HL-60 (cell line): ENCODE results near the gene KRTAP5-6.

Source experiments
- DNase-seq, 2 experiments: peaks; one replicate each; pipeline ENCODE4 v3.0.0-alpha.2; 2010 to 2020; ENCODE audit warnings: low read depth in 1 of 2, low spot score in 1 of 2
- H3K27ac ChIP-seq: fragments of 250-450 bp; sonication (Bioruptor Pico); replicated peaks from 2 replicates; pipeline ENCODE4 v1.5.1; 2020; ENCODE audit warnings: mild to moderate bottlenecking, moderate library complexity
- H3K27me3 ChIP-seq: fragments of 250-450 bp; sonication (Bioruptor Pico); 2 replicates; pipeline ENCODE4 v1.5.1; 2021; ENCODE audit warnings: mild to moderate bottlenecking, moderate library complexity; ENCODE audit not compliant: insufficient read depth, poor library complexity, severe bottlenecking
- H3K4me3 ChIP-seq: replicated peaks from 2 replicates; pipeline ENCODE4 v1.5.1; 2011; ENCODE audit warnings: mild to moderate bottlenecking, control low read depth, low read length; ENCODE audit not compliant: insufficient read depth
- GABPA ChIP-seq: IDR thresholded peaks from 2 replicates; pipeline ENCODE4 v1.6.1; 2012; ENCODE audit warnings: low read depth
- POLR2AphosphoS5 ChIP-seq: IDR thresholded peaks from 2 replicates; pipeline ENCODE4 v1.6.1; 2012; ENCODE audit warnings: low read depth
- SPI1 ChIP-seq: IDR thresholded peaks from 2 replicates; pipeline ENCODE4 v1.6.1; 2012; ENCODE audit warnings: low read depth, mild to moderate bottlenecking, borderline replicate concordance
- TF ChIP-seq, protein P1 (sequence below): IDR thresholded peaks from 2 replicates; pipeline ENCODE4 v1.6.1; 2012; ENCODE audit warnings: low read depth; ENCODE audit not compliant: insufficient replicate concordance
- TF ChIP-seq, protein P2 (sequence below): IDR thresholded peaks from one replicate; pipeline ENCODE4 v1.5.1; 2011; ENCODE audit warnings: low read length, control low read depth, inconsistent platforms; ENCODE audit not compliant: insufficient read depth

KRTAP5-6 gene

DNA sequence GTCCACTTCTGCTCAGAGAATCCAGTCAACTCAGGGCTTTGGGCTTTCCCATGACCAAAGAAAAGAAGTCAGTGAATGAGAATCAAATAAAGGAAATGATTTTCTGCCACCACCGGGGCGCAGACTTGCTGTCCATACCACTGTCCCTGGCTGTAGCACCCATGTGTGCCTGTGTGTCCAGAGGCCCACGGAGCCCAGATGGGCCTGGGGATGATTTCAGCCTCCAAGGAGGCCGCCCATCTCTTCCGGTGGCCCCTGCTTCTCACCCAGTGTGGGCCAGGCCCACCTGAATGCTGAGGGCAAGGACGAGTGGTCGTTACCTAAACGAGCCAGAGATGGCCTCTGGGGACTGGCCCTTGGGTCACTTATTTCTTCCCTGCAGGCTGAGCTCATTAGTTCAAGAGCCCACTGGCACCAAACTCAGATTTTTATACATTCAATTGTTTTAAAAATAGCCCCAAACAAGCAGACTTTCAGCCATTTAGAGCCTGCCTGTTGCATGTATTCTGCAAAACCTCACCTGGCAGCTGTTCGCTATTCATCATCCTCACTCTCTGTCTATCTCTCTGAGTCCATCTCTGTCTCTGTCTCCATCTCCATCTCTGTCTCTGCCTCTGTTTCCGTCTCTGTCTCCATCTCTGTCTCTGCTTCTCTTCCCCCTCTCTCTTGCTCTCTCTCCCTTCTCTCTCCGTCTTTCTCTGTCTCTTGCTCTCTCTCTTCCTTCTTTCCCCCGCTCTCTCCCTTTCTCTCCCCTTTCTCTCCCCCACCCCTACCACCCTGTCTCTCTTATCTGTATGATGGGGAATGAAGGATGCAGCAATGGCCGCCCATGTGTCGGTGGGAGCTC is 43.2 kb upstream of the KRTAP5-6 start:
- H3K27me3 ChIP-seq, result peaks cover 27% of the 10 kb centered on the region
- no peak overlapping the region for H3K27ac ChIP-seq
- no peak for DNase-seq
- no peak for TF ChIP-seq GABPA
- TF ChIP-seq, protein P1, sequence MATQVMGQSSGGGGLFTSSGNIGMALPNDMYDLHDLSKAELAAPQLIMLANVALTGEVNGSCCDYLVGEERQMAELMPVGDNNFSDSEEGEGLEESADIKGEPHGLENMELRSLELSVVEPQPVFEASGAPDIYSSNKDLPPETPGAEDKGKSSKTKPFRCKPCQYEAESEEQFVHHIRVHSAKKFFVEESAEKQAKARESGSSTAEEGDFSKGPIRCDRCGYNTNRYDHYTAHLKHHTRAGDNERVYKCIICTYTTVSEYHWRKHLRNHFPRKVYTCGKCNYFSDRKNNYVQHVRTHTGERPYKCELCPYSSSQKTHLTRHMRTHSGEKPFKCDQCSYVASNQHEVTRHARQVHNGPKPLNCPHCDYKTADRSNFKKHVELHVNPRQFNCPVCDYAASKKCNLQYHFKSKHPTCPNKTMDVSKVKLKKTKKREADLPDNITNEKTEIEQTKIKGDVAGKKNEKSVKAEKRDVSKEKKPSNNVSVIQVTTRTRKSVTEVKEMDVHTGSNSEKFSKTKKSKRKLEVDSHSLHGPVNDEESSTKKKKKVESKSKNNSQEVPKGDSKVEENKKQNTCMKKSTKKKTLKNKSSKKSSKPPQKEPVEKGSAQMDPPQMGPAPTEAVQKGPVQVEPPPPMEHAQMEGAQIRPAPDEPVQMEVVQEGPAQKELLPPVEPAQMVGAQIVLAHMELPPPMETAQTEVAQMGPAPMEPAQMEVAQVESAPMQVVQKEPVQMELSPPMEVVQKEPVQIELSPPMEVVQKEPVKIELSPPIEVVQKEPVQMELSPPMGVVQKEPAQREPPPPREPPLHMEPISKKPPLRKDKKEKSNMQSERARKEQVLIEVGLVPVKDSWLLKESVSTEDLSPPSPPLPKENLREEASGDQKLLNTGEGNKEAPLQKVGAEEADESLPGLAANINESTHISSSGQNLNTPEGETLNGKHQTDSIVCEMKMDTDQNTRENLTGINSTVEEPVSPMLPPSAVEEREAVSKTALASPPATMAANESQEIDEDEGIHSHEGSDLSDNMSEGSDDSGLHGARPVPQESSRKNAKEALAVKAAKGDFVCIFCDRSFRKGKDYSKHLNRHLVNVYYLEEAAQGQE, result no peak
- TF ChIP-seq POLR2AphosphoS5, result no peak
- TF ChIP-seq SPI1, result no peak
- TF ChIP-seq, protein P2, sequence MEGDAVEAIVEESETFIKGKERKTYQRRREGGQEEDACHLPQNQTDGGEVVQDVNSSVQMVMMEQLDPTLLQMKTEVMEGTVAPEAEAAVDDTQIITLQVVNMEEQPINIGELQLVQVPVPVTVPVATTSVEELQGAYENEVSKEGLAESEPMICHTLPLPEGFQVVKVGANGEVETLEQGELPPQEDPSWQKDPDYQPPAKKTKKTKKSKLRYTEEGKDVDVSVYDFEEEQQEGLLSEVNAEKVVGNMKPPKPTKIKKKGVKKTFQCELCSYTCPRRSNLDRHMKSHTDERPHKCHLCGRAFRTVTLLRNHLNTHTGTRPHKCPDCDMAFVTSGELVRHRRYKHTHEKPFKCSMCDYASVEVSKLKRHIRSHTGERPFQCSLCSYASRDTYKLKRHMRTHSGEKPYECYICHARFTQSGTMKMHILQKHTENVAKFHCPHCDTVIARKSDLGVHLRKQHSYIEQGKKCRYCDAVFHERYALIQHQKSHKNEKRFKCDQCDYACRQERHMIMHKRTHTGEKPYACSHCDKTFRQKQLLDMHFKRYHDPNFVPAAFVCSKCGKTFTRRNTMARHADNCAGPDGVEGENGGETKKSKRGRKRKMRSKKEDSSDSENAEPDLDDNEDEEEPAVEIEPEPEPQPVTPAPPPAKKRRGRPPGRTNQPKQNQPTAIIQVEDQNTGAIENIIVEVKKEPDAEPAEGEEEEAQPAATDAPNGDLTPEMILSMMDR, result no peak
- no peak overlapping the region for H3K4me3 ChIP-seq

DNA sequence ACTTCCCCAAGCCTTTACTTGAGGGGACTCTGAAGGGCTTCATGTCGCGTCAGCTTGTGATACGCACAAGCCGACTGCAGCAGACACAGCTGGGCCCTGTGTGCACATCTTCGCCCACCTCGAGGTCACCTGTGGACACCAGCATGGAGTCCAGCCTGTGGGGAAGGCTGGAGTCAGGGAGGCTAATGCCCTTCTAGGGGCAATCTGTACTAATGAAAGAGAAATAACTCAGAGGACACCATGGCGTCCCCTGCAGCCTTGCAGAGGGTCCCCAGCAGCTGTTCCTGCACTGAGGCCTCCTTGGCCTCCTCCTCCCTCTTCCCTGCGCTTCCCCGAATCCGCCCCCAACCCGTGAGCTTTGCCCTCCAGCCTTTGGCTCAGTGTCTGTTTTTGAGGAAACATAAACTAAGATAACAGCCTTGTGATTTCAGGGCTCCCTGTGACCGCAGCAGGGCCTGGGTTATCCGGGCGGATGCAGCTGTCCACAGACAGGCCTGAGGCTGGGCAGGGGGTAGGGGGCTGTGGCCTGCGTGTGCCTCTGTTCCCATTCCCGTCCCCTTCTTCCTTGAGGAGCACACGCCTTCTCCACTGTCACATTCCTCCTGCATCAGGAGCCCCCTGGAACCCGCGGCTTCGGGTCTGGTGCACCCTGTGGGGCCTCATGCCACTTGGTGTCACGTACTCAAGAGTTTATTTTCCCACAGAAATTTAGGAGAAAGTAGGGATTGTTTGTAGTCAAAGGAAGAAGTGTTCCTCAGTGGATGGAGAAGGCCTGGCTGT is 42.4 kb upstream of the KRTAP5-6 start:
- TF ChIP-seq, protein P2, result no peak
- TF ChIP-seq GABPA (no peak), SPI1 (no peak), POLR2AphosphoS5 (no peak)
- TF ChIP-seq, protein P1, result no peak
- DNase-seq, result no peak
- Histone ChIP-seq H3K4me3 (no peak overlapping the region), H3K27ac (no peak overlapping the region), H3K27me3 (peaks cover 33% of the 10 kb centered on the region)

DNA sequence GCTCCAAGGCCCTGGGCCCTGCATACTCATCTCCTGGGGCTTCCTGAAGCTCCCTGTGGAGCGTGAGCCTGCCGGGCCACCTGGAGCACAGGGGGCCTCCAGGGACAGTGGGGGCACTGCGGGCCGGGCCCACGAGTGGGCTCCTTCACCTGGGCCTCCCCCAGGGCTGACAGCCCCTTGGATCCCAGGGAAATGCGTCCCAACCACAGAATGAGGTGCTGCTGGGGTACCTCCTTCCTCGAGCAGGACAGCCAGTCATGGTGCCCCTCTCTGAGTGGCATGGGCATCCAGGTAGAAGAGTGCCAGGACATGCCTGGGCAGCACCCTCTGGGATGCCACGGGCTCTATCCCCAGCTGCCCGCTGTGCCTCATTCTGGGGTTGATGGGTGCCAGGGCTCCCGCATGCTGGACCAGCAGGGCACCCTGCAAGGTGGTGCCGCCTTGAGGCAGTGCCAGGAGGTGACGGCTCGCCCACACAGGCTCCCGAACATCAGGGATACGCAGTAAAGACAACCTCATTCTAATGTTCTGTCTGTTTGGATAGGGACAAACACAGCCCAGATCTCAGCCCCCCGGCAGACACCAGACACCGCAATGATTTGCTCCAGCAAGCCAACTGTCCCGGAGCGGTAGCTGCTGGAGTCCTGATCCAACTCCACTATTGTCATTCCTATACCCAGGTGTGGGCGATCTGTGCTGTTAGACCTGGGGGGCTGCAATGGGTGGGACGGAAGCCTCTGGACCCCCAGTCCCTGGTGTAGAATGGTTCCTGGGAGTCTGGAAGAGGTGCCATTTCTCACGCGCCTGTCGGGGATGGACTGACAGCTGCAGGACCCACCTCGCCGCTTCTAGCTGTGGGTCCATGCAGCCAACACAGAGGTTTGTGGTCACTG is 41.6 kb upstream of the KRTAP5-6 start:
- Histone ChIP-seq H3K4me3 (no peak overlapping the region), H3K27me3 (peaks cover 41% of the 10 kb centered on the region), H3K27ac (no peak overlapping the region)
- TF ChIP-seq SPI1, result no peak
- TF ChIP-seq, protein P1, result no peak
- no peak for TF ChIP-seq POLR2AphosphoS5
- TF ChIP-seq, protein P2, result no peak
- TF ChIP-seq GABPA, result no peak
- DNase-seq, result no peak
